Stimulated activated CD8-positive, alpha-beta memory T cell treated with anti-CD3 and anti-CD28 coated beads, Interleukin-2, amount 100 ng/mL, for 1 hour (primary cell): ENCODE results near the gene GRAMD2B.

Experiments
- DNase-seq, 2 donors: peaks; one replicate each; pipeline ENCODE4 v3.0.0-alpha.2; 2020; ENCODE audit warnings: low read depth in 2 of 2

The GRAMD2B gene

GRCh38 chr5:126477294-126478117 is 54.3 kb downstream of the GRAMD2B start:
- DNase-seq = no peak

DNA sequence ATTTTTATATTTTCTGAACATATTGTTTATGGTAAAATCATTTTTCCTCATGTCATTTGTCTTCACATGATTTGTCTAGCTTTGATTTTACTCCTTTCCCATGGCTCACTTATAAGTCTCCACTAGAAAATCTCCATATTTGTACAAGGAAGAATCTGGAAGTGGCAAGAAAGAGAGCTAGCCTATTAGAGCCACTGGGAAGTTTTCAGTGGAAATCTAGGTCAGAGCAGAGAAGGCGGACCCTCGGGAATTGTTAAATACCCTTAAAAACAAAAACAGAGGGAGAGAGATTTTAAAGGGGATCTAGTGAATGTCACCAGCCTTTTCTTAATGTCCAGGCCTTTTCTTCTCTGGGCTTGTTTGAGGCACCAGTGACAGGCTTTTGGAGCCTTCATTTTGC is 56.6 kb downstream of the GRAMD2B start:
- DNase-seq = no peak

DNA sequence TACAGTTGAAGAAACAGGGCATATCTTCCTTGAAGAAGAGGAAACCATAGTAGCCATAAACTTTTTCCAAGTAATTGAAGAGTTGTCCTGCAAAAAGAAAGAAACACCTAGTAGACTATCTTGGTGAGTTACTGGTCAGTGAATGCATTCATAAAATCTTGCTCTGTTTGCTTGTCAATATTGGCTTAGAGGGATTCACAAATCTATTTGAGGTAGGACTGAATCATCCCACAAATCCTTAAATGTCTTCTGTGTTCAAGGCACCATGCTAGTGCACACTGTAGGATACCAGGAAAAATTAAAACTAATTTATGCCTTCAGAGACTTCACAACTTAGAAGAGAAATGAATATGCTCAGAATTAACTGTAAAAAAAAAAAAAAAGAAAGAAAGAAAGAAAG is 57.6 kb downstream of the GRAMD2B start:
- DNase-seq = no peak

GRCh38 chr5:126481243-126481642 is 58.0 kb downstream of the GRAMD2B start:
- DNase-seq = no peak

- DNase-seq = no peak
Measured at GRCh38 chr5:126482591-126482990, 59.4 kb downstream of the GRAMD2B start.

DNA sequence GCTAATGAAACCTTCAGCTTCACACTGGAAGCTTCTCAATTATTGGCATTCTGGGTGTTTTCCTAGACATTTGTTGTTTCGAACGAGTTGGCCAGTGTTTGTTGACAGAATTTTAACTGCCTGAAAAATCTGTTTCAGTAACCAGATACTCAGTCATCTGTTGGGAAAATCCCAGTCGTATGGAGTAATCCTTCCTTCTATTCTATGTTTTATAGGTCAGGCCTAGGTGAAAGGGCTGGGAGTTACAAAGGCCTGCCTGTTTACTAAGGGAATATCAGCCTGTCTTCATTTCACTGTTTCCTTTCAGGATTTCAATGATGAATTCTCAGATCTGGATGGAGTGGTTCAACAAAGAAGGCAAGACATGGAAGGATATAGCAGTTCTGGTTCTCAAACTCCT is 59.9 kb downstream of the GRAMD2B start:
- no peak for DNase-seq

- DNase-seq = no peak
Measured at GRCh38 chr5:126484253-126484652, 61.0 kb downstream of the GRAMD2B start.

GRCh38 chr5:126486332-126486731 is 63.1 kb downstream of the GRAMD2B start:
- no peak for DNase-seq

- no peak for DNase-seq
Measured at GRCh38 chr5:126487596-126487995, 64.4 kb downstream of the GRAMD2B start.

GRCh38 chr5:126488443-126489065 is 65.3 kb downstream of the GRAMD2B start:
- DNase-seq = no peak

DNA sequence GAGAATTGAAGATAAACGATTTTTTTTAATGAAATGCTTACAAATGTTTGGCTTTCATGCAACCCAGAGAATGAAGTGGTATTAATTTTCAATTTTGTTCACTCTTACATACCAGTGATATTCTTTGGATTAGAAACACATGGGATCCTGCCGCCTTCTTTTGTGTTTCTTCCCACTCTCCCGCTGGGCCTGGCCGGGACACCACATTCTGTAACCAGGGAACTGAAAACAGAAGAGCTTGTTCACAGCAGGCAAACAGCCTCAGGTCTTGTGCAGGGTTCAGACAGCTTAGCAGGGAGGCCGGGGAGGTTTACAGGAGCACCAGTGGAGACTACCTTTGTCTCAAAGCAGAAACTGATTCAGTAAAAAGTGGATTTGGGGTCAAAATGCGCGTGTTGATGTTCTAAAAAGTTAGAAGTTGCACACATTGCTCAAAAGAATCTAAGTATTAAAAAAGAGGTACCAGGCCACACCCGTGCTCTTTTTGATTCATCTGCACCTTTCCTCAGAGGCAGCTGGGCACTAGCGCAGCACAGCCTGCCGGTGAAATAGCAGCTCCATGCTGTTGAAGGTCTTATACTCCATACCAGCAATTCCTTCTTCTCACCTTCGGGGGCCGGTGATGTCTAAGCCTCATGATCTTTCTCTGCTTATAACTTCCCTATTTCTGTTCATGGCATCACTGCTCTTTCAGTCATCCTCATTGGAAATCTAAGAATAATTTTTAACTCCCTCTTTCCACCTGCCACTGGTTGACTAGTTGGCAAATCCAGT is 67.1 kb downstream of the GRAMD2B start:
- no peak for DNase-seq

- DNase-seq = no peak
Measured at GRCh38 chr5:126492939-126493338, 69.7 kb downstream of the GRAMD2B start.

- no peak for DNase-seq
Measured at GRCh38 chr5:126494393-126494792, 71.2 kb downstream of the GRAMD2B start.

- DNase-seq = no peak
Measured at GRCh38 chr5:126497506-126497905, 74.3 kb downstream of the GRAMD2B start.

- no peak for DNase-seq
Measured at GRCh38 chr5:126499278-126499677, 76.1 kb downstream of the GRAMD2B start.

DNA sequence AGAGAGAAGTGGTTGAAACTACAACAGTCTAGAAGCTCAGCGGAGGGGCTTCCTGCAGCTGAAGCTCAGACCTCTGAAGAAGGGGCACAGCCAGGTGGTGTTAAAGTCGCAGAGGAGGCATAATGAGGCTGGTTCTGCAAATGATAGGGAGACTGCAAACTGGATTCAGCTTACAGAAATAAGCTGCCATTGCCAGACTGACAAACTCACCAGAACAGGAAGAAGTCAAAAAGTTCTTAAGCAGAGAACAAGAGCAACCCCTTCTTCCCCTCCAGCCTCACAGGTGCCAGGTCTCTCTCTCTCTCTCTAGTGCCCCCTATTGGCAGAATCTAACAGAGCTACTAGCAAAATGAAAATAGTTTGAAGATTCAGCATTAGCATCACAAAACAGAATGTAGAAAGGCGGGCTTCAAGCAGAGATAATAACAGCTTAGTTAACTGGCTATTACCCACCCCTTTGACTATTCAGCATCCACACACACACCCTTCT is 76.7 kb downstream of the GRAMD2B start:
- no peak for DNase-seq

- no peak for DNase-seq
Measured at GRCh38 chr5:126501448-126501847, 78.2 kb downstream of the GRAMD2B start.

DNA sequence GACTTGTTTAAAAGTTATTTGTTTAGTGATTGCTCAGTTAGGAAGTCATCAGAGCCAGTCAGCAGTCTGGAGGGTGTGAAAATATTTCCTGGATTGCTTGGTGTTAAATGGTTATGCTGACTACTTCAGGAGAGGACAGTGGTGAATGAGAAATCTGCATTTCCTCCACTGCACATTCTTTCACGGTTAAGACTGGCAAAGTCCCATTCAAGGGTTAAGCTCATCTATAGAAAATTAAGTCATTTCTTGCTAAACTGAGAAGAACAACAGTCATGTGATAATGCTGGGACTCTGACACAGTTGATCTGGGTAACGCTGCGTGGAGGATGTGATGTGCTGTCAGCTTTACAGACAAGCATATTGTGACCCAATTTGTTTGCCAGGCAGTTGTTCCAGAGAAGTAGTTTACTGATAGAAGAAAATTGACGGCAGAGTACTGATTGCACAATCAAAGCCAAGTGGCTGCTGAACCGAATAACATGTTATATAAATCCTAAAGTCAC is 80.4 kb downstream of the GRAMD2B start:
- no peak for DNase-seq

GRCh38 chr5:126506079-126506478 is 82.9 kb downstream of the GRAMD2B start:
- no peak for DNase-seq

GRCh38 chr5:126508251-126508961 is 85.2 kb downstream of the GRAMD2B start:
- no peak for DNase-seq

DNA sequence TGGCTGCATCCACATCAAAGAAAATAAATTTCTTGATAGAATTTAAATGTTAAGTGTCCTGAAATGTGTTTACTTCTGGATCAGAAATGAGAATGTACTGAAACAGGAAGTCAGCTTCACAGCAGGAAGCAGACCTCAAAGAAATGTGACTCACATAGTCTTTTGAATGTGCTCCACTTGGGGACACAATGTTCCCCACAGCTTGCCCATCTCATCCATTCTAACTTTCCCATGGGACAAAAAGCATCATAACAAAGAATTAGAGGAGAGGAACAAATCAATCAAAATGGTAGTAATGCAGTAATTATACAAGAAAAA is 85.7 kb downstream of the GRAMD2B start:
- no peak for DNase-seq

GRCh38 chr5:126509339-126509738 is 86.1 kb downstream of the GRAMD2B start:
- no peak for DNase-seq
